ENCODE data around the gene CSNK2A3. TPM values are rescaled to one million over a fixed set of nuclear protein-coding genes. Genes with fewer than 3 reads are reported as not detected.

CSNK2A3 gene
- total and polyA plus RNA-seq, 9 of the 15 experiments (the other 6 are each of a cell fraction or from before 2014, with no cell fraction given), result 0.33 to 6.1 (median 1.8) TPM

DNA sequence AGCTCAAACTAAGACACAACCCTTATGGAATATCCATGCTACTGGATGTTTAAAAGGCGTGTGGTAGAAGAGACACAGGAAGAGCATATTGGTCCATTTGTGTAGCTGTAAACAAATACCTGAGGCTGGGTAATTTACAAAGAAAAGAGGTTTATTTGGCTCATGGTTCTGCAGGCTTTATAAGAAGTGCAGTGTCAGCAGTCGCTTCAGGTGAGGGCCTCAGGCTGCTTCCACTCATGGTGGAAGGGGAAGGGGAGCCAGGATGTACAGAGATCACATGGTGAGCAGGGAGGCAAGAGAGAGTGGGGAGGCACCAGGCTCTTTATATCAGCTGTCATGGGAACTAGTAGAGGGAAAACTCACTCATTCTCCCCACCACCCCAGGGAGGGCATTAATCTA lies 31.8 kb upstream of the CSNK2A3 start:
- FAIRE-seq, result no peak
- in situ Hi-C loops (cut with MboI), result no loop called here

DNA sequence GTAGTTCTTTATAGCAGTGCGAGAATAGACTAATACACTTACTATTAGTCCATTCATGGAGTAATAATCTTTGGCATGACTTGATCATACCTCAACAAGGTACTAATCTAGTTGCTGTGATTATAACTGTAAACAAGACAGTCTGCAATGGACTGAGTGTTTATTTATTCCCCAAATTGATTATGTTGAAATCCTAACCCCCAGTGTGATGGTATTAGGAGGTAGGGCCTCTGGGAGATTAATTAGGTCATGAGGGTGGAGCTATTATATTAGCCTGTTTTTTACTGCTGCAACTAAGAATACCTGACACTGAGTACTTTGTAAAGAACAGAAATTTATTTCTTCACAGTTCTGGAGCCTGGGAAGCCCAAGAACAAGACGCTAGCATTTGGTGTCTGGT lies 30.9 kb upstream of the CSNK2A3 start:
- Histone ChIP-seq H3K9me3 (replicated peaks; ENCODE audit: control insufficient read depth, insufficient read depth, low read depth, low read length) (no peaks in the 10 kb centered on the region), H3K9me1 (ENCODE audit: control insufficient read depth, insufficient read depth, low read length) (no peaks in the 10 kb centered on the region), H3K9ac (ENCODE audit: insufficient read depth in 1 of 2, low read depth in 2 of 2, low read length in 2 of 2) (no peak overlapping the region), H3K36me3 (ENCODE audit: control insufficient read depth, insufficient read depth, low read length) (no peaks in the 10 kb centered on the region), H3K79me2 (ENCODE audit: control insufficient read depth, insufficient read depth, low read length) (no peaks in the 10 kb centered on the region), H2AFZ (ENCODE audit: low read depth, low read length) (no peak overlapping the region), H3K27me3 (ENCODE audit: control insufficient read depth in 2 of 2, insufficient read depth in 2 of 2, low read length in 2 of 2) (no peaks in the 10 kb centered on the region), H3K27ac (ENCODE audit: extremely low read depth, low read depth, low read length) (no peak overlapping the region), H4K20me1 (replicated peaks; ENCODE audit: control insufficient read depth, insufficient read depth, low read length) (no peaks in the 10 kb centered on the region), H3K4me2 (ENCODE audit: insufficient read depth, low read length) (no peak overlapping the region), H3K4me3 (no peak overlapping the region), H3K4me1 (replicated peaks in 1 of 2; ENCODE audit: control insufficient read depth in 2 of 2, insufficient read depth in 2 of 2, low read length in 2 of 2) (no peaks in the 10 kb centered on the region)
- POLR2A ChIA-PET, result no interaction called here
- intact Hi-C loops (cut with micrococcal nuclease), result no loop called here
- in situ Hi-C loops (cut with MboI), result no loop called here
- WGBS (ENCODE audit: insufficient coverage, low coverage, missing lambda C conversion rate), result 0% methylated on average over 2 of the region's 2 CpGs
- BruUV-seq (replicated peaks), result no TSS peak
- FAIRE-seq (no peak), DNase-seq (ENCODE audit: extremely low read depth in 1 of 4, low spot score in 3 of 4) (no peak), ATAC-seq (no peak)
- CTCF ChIA-PET (ENCODE audit: low intra/inter-chr PET ratio), result no interaction called here
- TF ChIP-seq CBX1 (IDR thresholded peaks at IDR 0.05; ENCODE audit: low read depth) (no peak), PHB2 (IDR thresholded peaks at IDR 0.05; ENCODE audit: low read depth) (no peak), PCBP1 (IDR thresholded peaks at IDR 0.05; ENCODE audit: low read depth, low read length, poor library complexity, severe bottlenecking) (no peak), ATF1 (CRISPR knock-in tag; IDR thresholded peaks at IDR 0.05) (no peak), ATF1 (tag; IDR thresholded peaks at IDR 0.05) (no peak), NR1H2 (CRISPR knock-in tag; IDR thresholded peaks at IDR 0.05) (no peak), THRAP3 (IDR thresholded peaks at IDR 0.05; ENCODE audit: borderline replicate concordance) (no peak), CEBPG (CRISPR knock-in tag; IDR thresholded peaks at IDR 0.05) (no peak), CEBPG (tag; conservative IDR thresholded peaks at IDR 0.05 in 1 of 2, IDR thresholded peaks at IDR 0.05 in 1 of 2) (no peak)
- TF ChIP-seq, protein P1, sequence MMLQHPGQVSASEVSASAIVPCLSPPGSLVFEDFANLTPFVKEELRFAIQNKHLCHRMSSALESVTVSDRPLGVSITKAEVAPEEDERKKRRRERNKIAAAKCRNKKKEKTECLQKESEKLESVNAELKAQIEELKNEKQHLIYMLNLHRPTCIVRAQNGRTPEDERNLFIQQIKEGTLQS (IDR thresholded peaks at IDR 0.05), result no peak
- TF ChIP-seq, protein P1 (CRISPR knock-in tag; conservative IDR thresholded peaks at IDR 0.05), result no peak
- TF ChIP-seq, protein P2, sequence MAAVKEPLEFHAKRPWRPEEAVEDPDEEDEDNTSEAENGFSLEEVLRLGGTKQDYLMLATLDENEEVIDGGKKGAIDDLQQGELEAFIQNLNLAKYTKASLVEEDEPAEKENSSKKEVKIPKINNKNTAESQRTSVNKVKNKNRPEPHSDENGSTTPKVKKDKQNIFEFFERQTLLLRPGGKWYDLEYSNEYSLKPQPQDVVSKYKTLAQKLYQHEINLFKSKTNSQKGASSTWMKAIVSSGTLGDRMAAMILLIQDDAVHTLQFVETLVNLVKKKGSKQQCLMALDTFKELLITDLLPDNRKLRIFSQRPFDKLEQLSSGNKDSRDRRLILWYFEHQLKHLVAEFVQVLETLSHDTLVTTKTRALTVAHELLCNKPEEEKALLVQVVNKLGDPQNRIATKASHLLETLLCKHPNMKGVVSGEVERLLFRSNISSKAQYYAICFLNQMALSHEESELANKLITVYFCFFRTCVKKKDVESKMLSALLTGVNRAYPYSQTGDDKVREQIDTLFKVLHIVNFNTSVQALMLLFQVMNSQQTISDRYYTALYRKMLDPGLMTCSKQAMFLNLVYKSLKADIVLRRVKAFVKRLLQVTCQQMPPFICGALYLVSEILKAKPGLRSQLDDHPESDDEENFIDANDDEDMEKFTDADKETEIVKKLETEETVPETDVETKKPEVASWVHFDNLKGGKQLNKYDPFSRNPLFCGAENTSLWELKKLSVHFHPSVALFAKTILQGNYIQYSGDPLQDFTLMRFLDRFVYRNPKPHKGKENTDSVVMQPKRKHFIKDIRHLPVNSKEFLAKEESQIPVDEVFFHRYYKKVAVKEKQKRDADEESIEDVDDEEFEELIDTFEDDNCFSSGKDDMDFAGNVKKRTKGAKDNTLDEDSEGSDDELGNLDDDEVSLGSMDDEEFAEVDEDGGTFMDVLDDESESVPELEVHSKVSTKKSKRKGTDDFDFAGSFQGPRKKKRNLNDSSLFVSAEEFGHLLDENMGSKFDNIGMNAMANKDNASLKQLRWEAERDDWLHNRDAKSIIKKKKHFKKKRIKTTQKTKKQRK (IDR thresholded peaks at IDR 0.05; ENCODE audit: borderline replicate concordance, low read depth, low read length), result no peak

More for the DNA sequence above, 31.8 kb upstream of the CSNK2A3 start:
- no peak overlapping the region for H3K9ac ChIP-seq (ENCODE audit: insufficient read depth in 1 of 2, low read depth in 2 of 2, low read length in 2 of 2)
- no peak for TF ChIP-seq ZFP30 (CRISPR knock-in tag; IDR thresholded peaks at IDR 0.05; ENCODE audit: borderline replicate concordance)
- TF ChIP-seq ZNF431 (CRISPR knock-in tag; IDR thresholded peaks at IDR 0.05), result no peak
- TF ChIP-seq ZNF316 (IDR thresholded peaks at IDR 0.05), result 0 out of 2 replicates have a peak, but pooled peaks have one; percentile 9
- TF ChIP-seq JUND (IDR thresholded peaks at IDR 0.05; ENCODE audit: borderline replicate concordance, low read depth, low read length), result no peak
- TF ChIP-seq JUND (tag; IDR thresholded peaks at IDR 0.05; ENCODE audit: borderline replicate concordance, low read depth, low read length), result no peak
- ChIA-PET POLR2A (no interaction called here), CTCF (ENCODE audit: low intra/inter-chr PET ratio) (no interaction called here)
- H3K4me1 ChIP-seq (replicated peaks in 1 of 2; ENCODE audit: control insufficient read depth in 2 of 2, insufficient read depth in 2 of 2, low read length in 2 of 2), result no peaks in the 10 kb centered on the region
- H4K20me1 ChIP-seq (replicated peaks; ENCODE audit: control insufficient read depth, insufficient read depth, low read length), result 0 out of 2 replicates have a peak, but pooled peaks cover 5% of the 10 kb centered on the region
- H3K4me2 ChIP-seq (ENCODE audit: insufficient read depth, low read length), result no peak overlapping the region
- H3K9me3 ChIP-seq (replicated peaks; ENCODE audit: control insufficient read depth, insufficient read depth, low read depth, low read length), result no peaks in the 10 kb centered on the region
- H3K36me3 ChIP-seq (ENCODE audit: control insufficient read depth, insufficient read depth, low read length), result no peaks in the 10 kb centered on the region
- intact Hi-C loops (cut with micrococcal nuclease), result no loop called here
- BruUV-seq (replicated peaks), result no TSS peak
- no peak overlapping the region for H3K27ac ChIP-seq (ENCODE audit: extremely low read depth, low read depth, low read length)
- no peak overlapping the region for H2AFZ ChIP-seq (ENCODE audit: low read depth, low read length)
- no peak for DNase-seq (ENCODE audit: extremely low read depth in 1 of 4, low spot score in 3 of 4)
- no peaks in the 10 kb centered on the region for H3K79me2 ChIP-seq (ENCODE audit: control insufficient read depth, insufficient read depth, low read length)
- ATAC-seq, result no peak
- no peaks in the 10 kb centered on the region for H3K9me1 ChIP-seq (ENCODE audit: control insufficient read depth, insufficient read depth, low read length)
- H3K27me3 ChIP-seq (ENCODE audit: control insufficient read depth in 2 of 2, insufficient read depth in 2 of 2, low read length in 2 of 2), result no peaks in the 10 kb centered on the region
- H3K4me3 ChIP-seq, result no peak overlapping the region
- 0% methylated on average over 2 of the region's 2 CpGs for WGBS (ENCODE audit: insufficient coverage, low coverage, missing lambda C conversion rate)

All from K562 (cell line).